GM18951 (cell line): ENCODE measurements around the gene KLRG1.

Source experiments
- POLR2A ChIP-seq: IDR thresholded peaks from 4 replicates; pipeline ENCODE4 v1.6.1; 2011; ENCODE audit warnings: mild to moderate bottlenecking; ENCODE audit not compliant: insufficient read length, insufficient read depth; ENCODE audit errors: extremely low read depth
- in situ Hi-C: fragments of 300-500 bp; cut with MboI; formaldehyde crosslinking; loops from one replicate; pipeline ENCODE4 v1.12.0; 2022; ENCODE audit warnings: low sequenced_read_pairs, mixed read lengths, inconsistent platforms; ENCODE audit not compliant: unreplicated experiment

KLRG1 gene

GRCh38 chr12:8989413-8989812 lies at the start of gene KLRG1:
KLRG1 (plus strand) TSS chr12:8989546; CDS start chr12:8989636, 90 bp downstream.
- no peak for TF ChIP-seq POLR2A
- in situ Hi-C loops = no loop called here

GRCh38 chr12:8941691-8942478 lies 47.5 kb upstream of the KLRG1 start:
- in situ Hi-C loops = no loop called here
- no peak for TF ChIP-seq POLR2A

- no peak for TF ChIP-seq POLR2A
- in situ Hi-C loops = no loop called here
These were observed 45.7 kb upstream of the KLRG1 start for GRCh38 chr12:8943565-8944186.

- TF ChIP-seq POLR2A = no peak
- in situ Hi-C loops = no loop called here
These were observed 42.6 kb upstream of the KLRG1 start for GRCh38 chr12:8946733-8947132.

GRCh38 chr12:8947737-8948136 lies 41.6 kb upstream of the KLRG1 start:
- TF ChIP-seq POLR2A = no peak
- in situ Hi-C loops = no loop called here

GRCh38 chr12:8948701-8949341 lies 40.5 kb upstream of the KLRG1 start:
- in situ Hi-C loops = no loop called here
- TF ChIP-seq POLR2A = no peak

- in situ Hi-C loops = loop anchor here (10.0 kb wide), 1 partner anchor 85 kb away; no protein-coding TSS in a partner anchor
- peak; percentile 92 for TF ChIP-seq POLR2A
These were observed 39.8 kb upstream of the KLRG1 start, which contains the start of gene M6PR for GRCh38 chr12:8949342-8950220. M6PR (minus strand) TSS chr12:8949645; CDS start chr12:8946404, 3,241 bp downstream.

GRCh38 chr12:8950221-8950527 lies 39.2 kb upstream of the KLRG1 start:
- no peak for TF ChIP-seq POLR2A
- in situ Hi-C loops = loop anchor here (10.0 kb wide), 1 partner anchor 85 kb away; no protein-coding TSS in a partner anchor

- in situ Hi-C loops = loop anchor here (10.0 kb wide), 1 partner anchor 84 kb away; no protein-coding TSS in a partner anchor
- no peak for TF ChIP-seq POLR2A
These were observed 38.5 kb upstream of the KLRG1 start for GRCh38 chr12:8950702-8951478.

- TF ChIP-seq POLR2A = no peak
- in situ Hi-C loops = loop anchor here (10.0 kb wide), 1 partner anchor 83 kb away; no protein-coding TSS in a partner anchor
These were observed 37.6 kb upstream of the KLRG1 start for GRCh38 chr12:8951744-8952143.

GRCh38 chr12:8953773-8954402 lies 35.5 kb upstream of the KLRG1 start:
- no peak for TF ChIP-seq POLR2A

More at GRCh38 chr12:8953773-8954402, 35.5 kb upstream of the KLRG1 start:
- in situ Hi-C loops = loop anchor here (10.0 kb wide), 1 partner anchor 81 kb away; no protein-coding TSS in a partner anchor
